CD4-positive, CD25-positive, alpha-beta regulatory T cell (primary cell): ENCODE measurements around the gene DLGAP5. TPM values are rescaled to one million over a fixed set of nuclear protein-coding genes. Genes with fewer than 3 reads are reported as not detected.

Experiments
- ATAC-seq, 2 donors: fragments of 150-1000 bp; cut with Tn5 transposase; one replicate each; pipeline ENCODE4 v1.10.0; 2021; ENCODE audit warnings: low read depth in 2 of 2, moderate number of reproducible peaks in 2 of 2, moderate library complexity in 1 of 2
- DNase-seq, 3 donors: peaks; one replicate each; pipeline versions ENCODE4 v3.0.0 to v3.0.0-alpha.2; 2012 to 2022; ENCODE audit warnings: mixed read lengths in 1 of 3
- H3K27ac ChIP-seq: one replicate; pipeline ENCODE4 v1.7.0; 2013; ENCODE audit warnings: mild to moderate bottlenecking, low read length; ENCODE audit not compliant: insufficient read depth, poor library complexity, severe bottlenecking
- H3K27me3 ChIP-seq: one replicate; pipeline ENCODE4 v1.7.0; 2013; ENCODE audit warnings: low read length; ENCODE audit not compliant: control insufficient read depth, insufficient read depth
- H3K36me3 ChIP-seq: one replicate; pipeline ENCODE4 v1.7.0; 2013; ENCODE audit warnings: mild to moderate bottlenecking, low read length, moderate library complexity; ENCODE audit not compliant: control insufficient read depth, insufficient read depth
- H3K4me1 ChIP-seq: 2 replicates; pipeline ENCODE4 v1.7.0; 2013; ENCODE audit warnings: mild to moderate bottlenecking, low read length; ENCODE audit not compliant: insufficient read depth, control insufficient read depth, poor library complexity, severe bottlenecking
- H3K4me3 ChIP-seq: one replicate; pipeline ENCODE4 v1.7.0; 2013; ENCODE audit warnings: low read depth, mild to moderate bottlenecking, low read length, moderate library complexity
- H3K9me3 ChIP-seq, 2 experiments: 1 replicate in 1 of 2; 2 replicates in 1 of 2; pipeline ENCODE4 v1.7.0; 2013; ENCODE audit warnings: low read length in 2 of 2, mild to moderate bottlenecking in 1 of 2, moderate library complexity in 1 of 2; ENCODE audit not compliant: control insufficient read depth in 2 of 2
- H3K27ac Mint-ChIP-seq, 3 donors: one replicate each; pipeline ENCODE4 v1.8.0; 2020 to 2022; ENCODE audit warnings: mild to moderate bottlenecking in 3 of 3, mixed read lengths in 3 of 3, moderate library complexity in 2 of 3
- H3K27me3 Mint-ChIP-seq: one replicate; pipeline ENCODE4 v1.8.0; 2022; ENCODE audit warnings: mild to moderate bottlenecking, mixed read lengths
- H3K36me3 Mint-ChIP-seq: one replicate; pipeline ENCODE4 v1.8.0; 2020; ENCODE audit warnings: mixed read lengths
- H3K4me1 Mint-ChIP-seq, 4 donors: one replicate each; pipeline ENCODE4 v1.8.0; 2020 to 2022; ENCODE audit warnings: mixed read lengths in 4 of 4, mild to moderate bottlenecking in 1 of 4
- H3K4me3 Mint-ChIP-seq, 4 donors: one replicate each; pipeline ENCODE4 v1.8.0; 2020 to 2022; ENCODE audit warnings: mild to moderate bottlenecking in 4 of 4, mixed read lengths in 4 of 4, moderate library complexity in 3 of 4
- H3K9me3 Mint-ChIP-seq, 7 donors: one replicate each; pipeline ENCODE4 v1.8.0; 2020 to 2022; ENCODE audit warnings: mixed read lengths in 7 of 7, mild to moderate bottlenecking in 3 of 7, moderate library complexity in 2 of 7
- polyA plus RNA-seq, 4 donors: library from polyadenylated mRNA; unstranded; fragments of 300-500 nt; fragmentation: Illumina TruSeq; gene quantifications; one replicate each; pipeline ENCODE4 v1.2.3, GENCODE V29; 2021
- total RNA-seq: library from RNA; stranded (reverse); gene quantifications from one replicate; pipeline ENCODE4 v1.2.3, GENCODE V29; 2022

Gene DLGAP5
- total and polyA plus RNA-seq, 5 donors from 2014 or later: 0.67 to 4.1 (median 2.0) TPM

GRCh38 chr14:55223364-55223763 lies 32.0 kb upstream of the DLGAP5 start:
- Mint-ChIP-seq H3K27me3 (peaks cover 21% of the 10 kb centered on the region), H3K4me1 (no peaks in the 10 kb centered on the region), H3K36me3 (peaks cover 8% of the 10 kb centered on the region), H3K4me3 (no peak overlapping the region), H3K9me3 (peaks cover 0 to 24% (median 4%) of the 10 kb centered on the region in 7 donors), H3K27ac (no peak overlapping the region)
- Histone ChIP-seq H3K4me3 (no peak overlapping the region), H3K27me3 (peaks cover 7% of the 10 kb centered on the region), H3K27ac (no peak overlapping the region), H3K36me3 (no peaks in the 10 kb centered on the region), H3K4me1 (no peaks in the 10 kb centered on the region), H3K9me3 (peaks cover 15 to 20% of the 10 kb centered on the region in 2 experiments)
- DNase-seq (no peak), ATAC-seq (no peak)

- peaks cover 0 to 13% (median 1%) of the 10 kb centered on the region in 7 donors for H3K9me3 Mint-ChIP-seq
- ATAC-seq (no peak), DNase-seq (no peak)
- peaks cover 7% of the 10 kb centered on the region for H3K27me3 ChIP-seq
- H3K4me1 Mint-ChIP-seq: peaks cover 0 to 3% (median 0%) of the 10 kb centered on the region in 4 donors
- no peaks in the 10 kb centered on the region for H3K36me3 ChIP-seq
- no peak overlapping the region for H3K27ac Mint-ChIP-seq
- no peak overlapping the region for H3K27ac ChIP-seq
- no peak overlapping the region for H3K4me3 Mint-ChIP-seq
- H3K9me3 ChIP-seq: peaks cover 11% of the 10 kb centered on the region in 2 experiments
- no peak overlapping the region for H3K4me3 ChIP-seq
- peaks cover 16% of the 10 kb centered on the region for H3K27me3 Mint-ChIP-seq
- peaks cover 8% of the 10 kb centered on the region for H3K36me3 Mint-ChIP-seq
- H3K4me1 ChIP-seq: no peaks in the 10 kb centered on the region
Measured at GRCh38 chr14:55221968-55222367, 30.6 kb upstream of the DLGAP5 start.

- peaks cover 10% of the 10 kb centered on the region for H3K27me3 Mint-ChIP-seq
- no peaks in the 10 kb centered on the region for H3K4me1 ChIP-seq
- H3K4me1 Mint-ChIP-seq: peaks cover 0 to 5% (median 0%) of the 10 kb centered on the region in 4 donors
- H3K27ac Mint-ChIP-seq: no peak overlapping the region
- no peak overlapping the region for H3K27ac ChIP-seq
- H3K4me3 ChIP-seq: no peak overlapping the region
- H3K9me3 ChIP-seq: peaks cover 3 to 4% of the 10 kb centered on the region in 2 experiments
- DNase-seq (no peak), ATAC-seq (no peak)
- peaks cover 4% of the 10 kb centered on the region for H3K27me3 ChIP-seq
- no peak overlapping the region for H3K4me3 Mint-ChIP-seq
- peaks cover 0 to 6% (median under 1%) of the 10 kb centered on the region in 7 donors for H3K9me3 Mint-ChIP-seq
- peaks cover 3% of the 10 kb centered on the region for H3K36me3 Mint-ChIP-seq
- H3K36me3 ChIP-seq: no peaks in the 10 kb centered on the region
Measured at GRCh38 chr14:55221186-55221585, 29.8 kb upstream of the DLGAP5 start.

GRCh38 chr14:55220230-55220629 lies 28.8 kb upstream of the DLGAP5 start:
- H3K27me3 ChIP-seq: peaks cover 4% of the 10 kb centered on the region
- H3K36me3 Mint-ChIP-seq: no peaks in the 10 kb centered on the region
- H3K27me3 Mint-ChIP-seq: peaks cover 10% of the 10 kb centered on the region
- H3K27ac ChIP-seq: no peak overlapping the region
- H3K4me3 Mint-ChIP-seq: no peak overlapping the region
- H3K4me1 ChIP-seq: no peaks in the 10 kb centered on the region
- peaks cover 0 to 5% (median 0%) of the 10 kb centered on the region in 4 donors for H3K4me1 Mint-ChIP-seq
- no peak for ATAC-seq
- no peak overlapping the region for H3K27ac Mint-ChIP-seq
- no peaks in the 10 kb centered on the region for H3K9me3 Mint-ChIP-seq
- H3K9me3 ChIP-seq: no peaks in the 10 kb centered on the region
- H3K4me3 ChIP-seq: no peak overlapping the region
- no peaks in the 10 kb centered on the region for H3K36me3 ChIP-seq
- DNase-seq: no peak

GRCh38 chr14:55212634-55213033 lies 21.2 kb upstream of the DLGAP5 start:
- Histone ChIP-seq H3K4me3 (no peak overlapping the region), H3K4me1 (peaks cover 3% of the 10 kb centered on the region), H3K36me3 (no peaks in the 10 kb centered on the region), H3K9me3 (no peaks in the 10 kb centered on the region), H3K27me3 (peaks cover under 1% of the 10 kb centered on the region), H3K27ac (no peak overlapping the region)
- peaks cover 4 to 11% (median 5%) of the 10 kb centered on the region in 4 donors for H3K4me1 Mint-ChIP-seq
- ATAC-seq: no peak
- H3K27ac Mint-ChIP-seq: no peak overlapping the region
- H3K27me3 Mint-ChIP-seq: peaks cover 19% of the 10 kb centered on the region
- DNase-seq: no peak
- H3K4me3 Mint-ChIP-seq: no peak overlapping the region
- H3K9me3 Mint-ChIP-seq: no peaks in the 10 kb centered on the region
- no peaks in the 10 kb centered on the region for H3K36me3 Mint-ChIP-seq

GRCh38 chr14:55207832-55208231 lies 16.4 kb upstream of the DLGAP5 start:
- DNase-seq: no peak
- Histone ChIP-seq H3K27ac (no peak overlapping the region), H3K4me3 (no peak overlapping the region), H3K27me3 (peaks cover 5% of the 10 kb centered on the region), H3K36me3 (no peaks in the 10 kb centered on the region), H3K4me1 (no peaks in the 10 kb centered on the region), H3K9me3 (no peaks in the 10 kb centered on the region)
- Mint-ChIP-seq H3K36me3 (no peaks in the 10 kb centered on the region), H3K4me1 (peaks cover 0 to under 1% (median 0%) of the 10 kb centered on the region in 4 donors), H3K27me3 (peaks cover 31% of the 10 kb centered on the region), H3K4me3 (no peak overlapping the region), H3K9me3 (no peaks in the 10 kb centered on the region), H3K27ac (no peak overlapping the region)
- ATAC-seq: no peak

- no peak overlapping the region for H3K4me3 ChIP-seq
- peaks cover 5% of the 10 kb centered on the region for H3K27me3 ChIP-seq
- DNase-seq: no peak
- no peaks in the 10 kb centered on the region for H3K4me1 ChIP-seq
- Mint-ChIP-seq H3K9me3 (no peaks in the 10 kb centered on the region), H3K27ac (no peak overlapping the region), H3K4me1 (no peaks in the 10 kb centered on the region), H3K36me3 (peaks cover 3% of the 10 kb centered on the region), H3K27me3 (peaks cover 23% of the 10 kb centered on the region), H3K4me3 (no peak overlapping the region)
- no peak for ATAC-seq
- H3K36me3 ChIP-seq: no peaks in the 10 kb centered on the region
- no peak overlapping the region for H3K27ac ChIP-seq
- no peaks in the 10 kb centered on the region for H3K9me3 ChIP-seq
Measured at GRCh38 chr14:55206175-55206693, 14.8 kb upstream of the DLGAP5 start.
